Stimulated activated CD4-positive, alpha-beta T cell treated with anti-CD3 and anti-CD28 coated beads, Interleukin-12 subunit alpha, Interleukin-12 subunit beta, amount 100 ng/mL, for 24 hours (primary cell): ENCODE data around the gene HDDC3.
"Not testable (repeated sequence)": the region's sequence is repeated elsewhere in the genome, so short reads cannot be mapped to it uniquely, and the experiment has no call there.

Experiments
- DNase-seq, 2 experiments: peaks; one replicate each; pipeline ENCODE4 v3.0.0-alpha.2; 2020; ENCODE audit warnings: low read depth in 2 of 2

HDDC3 gene

GRCh38 chr15:90930861-90931574 lies 1.3 kb downstream of the HDDC3 start:
- no peak for DNase-seq

DNA sequence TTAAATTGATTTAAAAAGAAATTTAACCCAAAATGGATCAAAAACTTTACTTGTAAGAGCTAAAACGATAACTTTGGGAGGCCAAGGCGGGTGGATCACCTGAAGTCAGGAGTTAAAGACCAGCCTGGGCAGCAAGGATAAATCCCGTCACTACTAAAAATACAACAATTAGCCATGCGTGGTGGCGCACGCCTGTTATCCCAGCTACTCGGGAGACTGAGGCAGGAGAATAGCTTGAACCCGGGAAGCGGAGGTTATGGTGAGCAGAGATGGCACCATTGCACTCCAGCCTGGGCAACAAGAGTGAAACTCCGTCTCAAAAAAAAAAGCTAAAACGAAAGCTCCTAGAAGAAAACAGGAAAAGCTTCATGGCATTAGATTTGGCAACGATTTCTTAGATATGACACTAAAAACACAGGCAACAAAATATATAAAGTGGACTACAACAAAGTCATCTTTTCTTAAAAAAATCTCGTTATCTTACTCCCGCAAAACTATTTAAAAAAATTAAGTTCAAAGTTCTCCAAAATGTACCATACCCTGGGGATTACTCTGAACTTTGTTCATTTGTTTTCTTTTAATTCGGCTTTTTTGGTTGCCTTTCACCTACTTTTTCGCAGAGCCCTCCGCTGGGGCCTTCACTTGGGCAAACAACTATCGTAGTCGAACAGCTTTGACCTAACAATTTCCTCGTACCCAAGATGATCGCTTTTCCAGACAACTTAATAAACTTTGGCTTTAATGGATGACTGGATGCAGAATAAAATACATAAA lies 2.9 kb downstream of the HDDC3 start:
- DNase-seq = no peak

DNA sequence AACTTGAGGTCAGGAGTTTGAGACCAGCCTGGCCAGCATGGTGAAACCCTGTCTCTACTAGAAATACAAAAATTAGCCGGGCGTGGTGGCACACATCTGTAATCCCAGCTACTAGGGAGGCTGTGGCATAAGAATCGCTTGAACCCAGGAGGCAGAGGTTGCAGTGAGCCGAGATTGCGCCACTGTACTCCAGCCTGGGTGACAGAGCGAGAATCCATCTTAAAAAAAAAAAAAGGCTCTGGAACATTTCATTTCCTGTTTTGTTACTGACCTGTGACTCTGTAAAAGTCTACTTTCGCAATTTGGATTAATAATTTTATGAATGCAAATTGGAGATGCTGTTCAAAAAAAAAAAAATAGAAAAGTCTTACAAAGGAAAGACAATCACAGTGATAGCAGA lies 4.2 kb downstream of the HDDC3 start:
- not testable (repeated sequence) for DNase-seq

DNA sequence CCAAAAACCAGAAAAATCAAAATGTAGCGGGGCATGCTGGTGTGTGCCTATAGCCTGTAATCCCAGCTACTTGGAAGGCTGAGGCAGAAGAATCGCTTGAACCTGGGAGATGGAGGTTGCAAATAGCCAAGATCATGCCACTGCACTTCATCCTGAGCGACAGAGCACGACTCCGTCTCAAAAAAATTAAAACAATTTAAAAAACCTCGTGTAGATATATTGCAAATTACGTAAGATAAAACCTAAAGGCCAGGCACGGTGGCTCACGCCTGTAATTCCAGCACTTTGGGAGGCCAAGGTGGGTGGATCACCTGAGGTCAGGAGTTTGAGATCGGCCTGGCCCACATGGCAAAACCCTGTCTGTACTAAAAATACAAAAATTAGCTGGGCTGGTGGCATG lies 5.6 kb downstream of the HDDC3 start:
- not testable (repeated sequence) for DNase-seq

DNA sequence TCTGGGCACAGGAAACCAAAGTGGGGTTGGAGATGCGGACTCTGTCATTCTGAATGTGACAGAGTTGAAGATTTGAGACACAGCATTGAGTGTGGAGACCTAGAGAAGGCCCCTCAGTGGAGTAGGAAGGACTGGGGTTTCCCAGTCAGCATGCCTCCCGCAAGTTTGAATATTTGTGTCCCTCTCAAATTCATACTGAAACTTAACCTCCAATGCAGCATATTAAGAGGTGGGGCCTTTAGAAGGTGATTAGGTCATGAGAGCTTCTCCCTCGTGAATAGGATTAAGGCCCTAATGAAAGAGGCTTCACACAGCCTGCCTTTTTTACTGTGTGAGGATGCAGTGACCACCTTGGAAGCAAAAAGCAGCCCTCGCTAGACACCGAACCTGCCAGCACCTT lies 8.0 kb downstream of the HDDC3 start:
- DNase-seq = no peak

DNA sequence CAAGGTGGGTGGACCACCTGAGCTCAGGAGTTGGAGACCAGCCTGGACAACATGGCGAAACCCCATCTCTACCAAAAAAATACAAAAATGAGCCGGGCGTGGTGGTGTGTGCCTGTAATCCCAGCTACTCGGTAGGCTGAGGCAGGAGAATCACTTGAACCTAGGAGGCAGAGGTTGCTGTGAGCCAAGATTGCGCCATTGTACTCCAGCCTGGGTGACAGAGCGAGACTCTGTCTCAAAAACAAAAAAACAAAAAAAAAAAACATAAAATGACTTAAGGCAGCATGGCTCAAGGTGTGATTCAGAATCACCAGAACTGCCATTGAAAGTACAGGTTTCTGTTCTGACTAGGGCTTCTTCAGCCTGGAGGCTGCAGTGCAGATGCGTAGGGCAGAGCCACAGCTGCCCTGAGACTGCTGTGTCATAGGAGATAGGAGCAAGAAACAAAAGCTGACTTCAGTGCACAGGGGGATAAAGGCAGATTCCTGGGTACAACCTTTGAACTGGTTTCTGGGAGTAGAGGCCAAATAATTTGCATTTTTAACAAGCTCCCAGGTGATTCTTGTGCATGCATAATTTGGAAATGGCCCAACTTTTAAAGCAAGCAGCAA lies 9.5 kb downstream of the HDDC3 start:
- DNase-seq = not testable (repeated sequence)

DNA sequence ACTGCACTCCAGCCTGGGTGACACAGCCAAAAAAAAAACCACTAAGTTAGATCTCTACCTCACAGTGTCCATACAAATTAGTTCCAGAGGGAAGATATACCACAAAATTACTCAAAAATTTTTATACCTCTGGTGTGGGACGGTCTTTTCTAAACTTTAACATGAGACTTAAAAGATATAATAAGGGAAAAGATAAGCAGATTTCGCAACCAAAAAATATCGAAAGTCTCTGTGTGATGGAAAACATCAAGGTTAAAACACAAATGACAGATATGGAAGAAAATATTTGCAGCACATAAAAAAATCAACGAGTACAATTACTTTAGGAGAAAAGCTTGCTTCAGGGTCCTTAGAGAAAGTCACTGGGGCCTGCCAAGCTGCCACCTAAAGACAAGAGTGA lies 10.5 kb downstream of the HDDC3 start:
- no peak for DNase-seq

- no peak for DNase-seq
Measured at GRCh38 chr15:90918835-90919234, 13.5 kb downstream of the HDDC3 start.

- no peak for DNase-seq
Measured at GRCh38 chr15:90918034-90918788, 14.1 kb downstream of the HDDC3 start.

GRCh38 chr15:90917569-90917968 lies 14.8 kb downstream of the HDDC3 start:
- DNase-seq = no peak

- no peak for DNase-seq
Measured at GRCh38 chr15:90916461-90916860, 15.9 kb downstream of the HDDC3 start.

DNA sequence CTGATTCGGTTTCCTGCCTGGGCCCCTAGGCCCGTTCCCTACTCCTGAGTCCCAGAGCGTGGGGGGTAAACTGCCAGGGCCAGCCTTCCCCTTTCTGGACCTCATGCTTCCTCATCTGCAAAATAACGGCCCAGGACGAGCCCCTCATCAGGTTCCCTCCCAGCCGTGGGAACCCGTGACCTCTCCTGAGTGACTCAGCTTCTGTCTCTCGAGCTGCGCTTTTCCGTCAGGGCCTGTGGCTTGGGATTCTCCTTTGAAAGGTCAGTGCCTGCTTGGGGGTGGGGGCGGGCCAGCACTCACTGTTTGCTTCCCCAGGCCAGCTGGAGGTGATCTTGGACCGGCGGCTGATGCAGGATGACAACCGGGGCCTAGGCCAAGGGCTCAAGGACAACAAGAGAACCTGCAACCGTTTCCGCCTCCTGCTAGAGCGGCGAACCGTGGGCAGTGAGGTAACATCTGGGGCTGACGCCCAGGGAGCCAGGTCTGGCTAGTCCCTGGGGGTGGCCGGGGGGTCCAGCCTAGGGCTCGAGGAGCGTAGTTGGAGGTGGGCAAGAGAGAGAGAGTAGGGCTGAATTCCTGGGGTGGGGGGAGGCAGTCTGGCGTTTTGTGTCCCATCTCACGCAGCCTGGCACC lies 16.4 kb downstream of the HDDC3 start:
- no peak for DNase-seq

- DNase-seq = no peak
Measured at GRCh38 chr15:90915216-90915807, 17.0 kb downstream of the HDDC3 start.

DNA sequence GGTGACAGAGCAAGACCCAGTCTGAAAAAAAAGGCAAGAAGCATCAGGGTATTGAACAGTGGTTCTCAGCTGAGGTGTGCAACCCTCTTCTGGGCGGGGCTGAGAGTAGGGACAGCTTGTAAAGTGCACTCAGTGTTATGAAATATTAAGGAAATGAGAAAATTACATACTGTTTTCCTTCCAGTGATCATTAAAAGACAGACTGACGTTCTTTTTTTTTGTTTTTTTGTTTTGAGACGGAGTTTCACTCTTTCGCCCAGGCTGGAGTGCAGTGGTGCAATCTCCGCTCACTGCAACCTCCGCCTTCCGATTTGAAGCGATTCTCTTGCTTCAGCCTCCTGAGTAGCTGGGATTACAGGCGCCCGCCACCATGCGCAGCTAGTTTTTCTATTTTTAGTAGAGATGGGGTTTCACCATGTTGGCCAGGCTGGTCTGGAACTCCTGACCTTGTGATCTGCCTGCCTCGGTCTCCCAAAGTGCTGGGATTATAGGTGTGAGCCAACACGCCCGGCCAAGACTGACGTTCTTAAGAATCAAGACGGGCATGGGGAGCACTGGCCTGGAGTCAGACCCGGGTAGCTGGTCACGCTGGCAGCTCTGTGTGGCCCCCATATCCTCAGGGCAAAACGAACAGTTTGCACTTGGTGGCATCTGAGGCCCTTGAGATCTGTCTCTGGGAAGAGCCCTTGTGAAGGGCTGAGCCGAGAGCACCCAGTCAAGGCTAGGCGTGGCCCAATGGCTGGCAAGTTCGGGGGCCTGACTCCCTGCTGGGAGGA lies 17.9 kb downstream of the HDDC3 start:
- DNase-seq = no peak

DNA sequence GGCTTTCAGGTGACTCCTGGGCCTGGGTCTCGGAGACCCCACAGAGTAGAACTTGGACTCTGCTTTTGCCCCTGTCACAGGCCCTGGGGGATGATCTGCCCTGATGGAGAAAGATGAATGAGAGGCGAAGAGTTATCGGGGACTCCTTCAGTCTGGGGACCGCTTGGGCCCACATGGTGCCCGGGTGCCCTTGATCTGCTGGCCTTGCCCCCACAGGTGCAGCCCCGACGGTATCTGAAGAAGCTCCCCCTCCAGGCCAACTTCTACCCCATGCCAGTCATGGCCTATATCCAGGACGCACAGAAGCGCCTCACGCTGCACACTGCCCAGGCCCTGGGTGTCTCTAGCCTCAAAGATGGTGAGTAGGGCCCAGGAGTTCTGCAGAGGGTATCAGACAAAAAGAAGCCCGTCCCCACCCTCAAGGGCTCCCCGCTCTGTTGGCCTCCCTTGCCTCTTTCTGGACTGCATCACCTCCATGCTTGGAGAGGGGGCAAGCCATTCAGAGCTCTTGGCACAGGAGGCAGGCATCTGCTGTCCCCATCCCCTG lies 18.9 kb downstream of the HDDC3 start:
- no peak for DNase-seq

DNA sequence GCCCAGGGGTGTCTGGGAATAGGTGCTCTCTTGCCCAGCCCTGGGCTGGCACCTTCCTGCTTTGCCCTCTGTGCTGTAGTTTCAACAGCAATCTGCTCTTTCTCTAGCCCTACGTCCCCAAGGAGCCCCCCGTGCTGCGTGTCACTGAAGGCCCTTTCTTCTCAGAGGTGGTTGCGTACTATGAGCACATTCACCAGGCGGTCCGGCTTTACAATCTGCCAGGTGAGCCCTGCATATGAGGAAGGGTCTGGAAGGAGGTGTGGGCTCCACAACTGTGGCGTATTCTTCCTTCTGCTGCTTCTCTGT lies 19.6 kb downstream of the HDDC3 start:
- DNase-seq = no peak

DNA sequence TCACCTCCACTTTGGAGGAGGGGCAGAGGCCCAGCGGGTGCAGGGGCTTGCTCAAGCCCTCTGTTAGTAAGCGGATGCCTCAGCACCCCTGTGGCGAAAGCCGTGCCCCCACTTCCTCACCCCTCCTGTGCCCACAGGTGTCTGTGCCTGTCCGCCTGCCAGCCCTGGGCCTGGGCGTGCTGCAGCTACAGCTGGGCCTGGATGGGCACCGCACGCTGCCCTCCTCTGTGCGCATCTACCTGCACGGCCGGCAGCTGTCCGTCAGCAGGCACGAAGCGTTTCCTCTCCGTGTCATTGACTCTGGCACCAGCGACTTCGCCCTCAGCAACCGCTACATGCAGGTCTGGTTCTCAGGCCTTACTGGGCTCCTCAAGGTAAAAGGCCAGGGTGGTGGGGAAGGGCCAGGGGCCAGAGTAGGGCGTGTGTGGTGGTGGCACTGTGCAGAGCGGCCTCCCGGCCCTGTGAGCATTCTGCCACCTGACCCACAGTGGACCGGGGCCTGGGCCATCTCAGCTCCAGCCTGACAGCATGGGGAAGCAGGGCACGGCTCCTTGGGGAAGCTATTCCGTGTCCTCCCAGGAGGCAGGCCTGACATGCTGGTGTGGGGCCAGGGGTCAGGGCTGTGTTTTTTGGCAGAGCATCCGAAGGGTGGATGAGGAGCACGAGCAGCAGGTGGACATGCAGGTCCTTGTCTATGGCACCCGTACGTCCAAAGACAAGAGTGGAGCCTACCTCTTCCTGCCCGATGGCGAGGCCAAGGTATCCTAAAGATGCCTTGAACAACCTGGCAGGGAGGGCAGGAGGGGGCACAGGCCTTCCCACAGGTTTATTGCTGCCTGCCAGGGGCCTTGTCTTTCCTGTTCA lies 20.2 kb downstream of the HDDC3 start:
- DNase-seq = no peak

DNA sequence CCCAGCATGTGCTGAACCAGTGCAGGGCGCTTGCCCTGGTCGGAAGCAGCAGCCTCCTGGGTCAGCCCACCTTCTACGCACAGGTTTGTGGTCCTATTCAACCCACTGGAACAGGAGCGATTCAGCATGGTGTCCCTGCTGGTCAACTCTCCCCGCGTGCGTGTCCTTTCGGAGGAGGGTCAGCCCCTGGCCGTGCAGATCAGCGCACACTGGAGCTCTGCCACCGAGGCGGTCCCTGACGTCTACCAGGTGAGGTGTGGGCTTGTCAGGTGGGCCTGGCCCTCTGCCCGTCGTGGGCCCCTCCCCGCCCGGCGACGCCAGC lies 21.1 kb downstream of the HDDC3 start:
- DNase-seq = no peak

- no peak for DNase-seq
Measured at GRCh38 chr15:90910441-90911301, 21.7 kb downstream of the HDDC3 start.
